Left ventricle myocardium inferior (tissue), 1 donor: ENCODE data around the gene TMEM131L. TPM values are rescaled to one million over a fixed set of nuclear protein-coding genes. Genes with fewer than 3 reads are reported as not detected.
A peak's percentile ranks its signal among the peaks of the same experiment; 100 is the strongest.

Experiments used
- DNase-seq: peaks from one replicate; pipeline ENCODE4 v3.0.0-alpha.2; 2020
- H3K27ac ChIP-seq: fragments of 200-600 bp; replicated peaks from 2 replicates; pipeline ENCODE4 v1.8.0; 2021
- H3K27me3 ChIP-seq: fragments of 200-600 bp; 2 replicates; pipeline ENCODE4 v1.8.0; 2021; ENCODE audit warnings: low read depth
- H3K36me3 ChIP-seq: fragments of 200-600 bp; 2 replicates; pipeline ENCODE4 v1.8.0; 2021
- H3K4me1 ChIP-seq: fragments of 200-600 bp; 2 replicates; pipeline ENCODE4 v1.8.0; 2021
- H3K4me3 ChIP-seq: fragments of 200-600 bp; 2 replicates; pipeline ENCODE4 v1.8.0; 2021; ENCODE audit warnings: mild to moderate bottlenecking, moderate library complexity
- H3K9me3 ChIP-seq: fragments of 200-600 bp; replicated peaks from 2 replicates; pipeline ENCODE4 v1.8.0; 2021
- CTCF ChIP-seq: fragments of 200-600 bp; IDR thresholded peaks from 2 replicates; pipeline ENCODE4 v1.8.0; 2021; ENCODE audit warnings: antibody characterized with exemption, mild to moderate bottlenecking, borderline replicate concordance
- intact Hi-C: fragments of 100-400 bp; cut with micrococcal nuclease; formaldehyde crosslinking; loops from one replicate; pipeline ENCODE4 v1.11.0; 2022
- total RNA-seq: library from RNA; stranded (reverse); fragmentation: NEBNext Ultra II Directional; extraction: Animal tissue kit (Norgen Biotek cat#: 25700); gene quantifications from one replicate; pipeline ENCODE4 v1.2.1, GENCODE V29; 2021
- donor health status: DM: no; HTN: yes; CAD: no; lungs with severe emphysema.

TMEM131L gene
- total RNA-seq, 1 donor from 2014 or later = 14.9 TPM

DNA sequence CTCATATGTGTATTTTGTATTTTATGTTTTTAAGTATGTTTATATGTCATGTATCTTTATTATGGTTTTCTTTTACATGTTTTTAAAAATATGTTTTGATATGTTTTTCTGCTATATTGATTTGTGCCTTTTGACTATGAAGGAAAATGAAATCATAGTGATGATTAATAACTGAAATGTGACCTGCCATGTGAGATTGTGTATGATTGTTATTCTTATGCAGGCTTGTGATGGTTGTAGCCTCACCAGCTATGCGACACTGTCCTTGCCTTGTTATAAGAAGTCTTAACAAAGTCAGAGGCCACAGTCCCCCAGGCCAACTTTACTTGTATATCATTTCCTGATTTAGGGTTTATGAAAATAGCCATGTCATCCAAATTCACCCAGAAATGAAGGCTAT is 83.2 kb downstream of the TMEM131L start:
- Histone ChIP-seq H3K27me3 (no peaks in the 10 kb centered on the region), H3K36me3 (no peaks in the 10 kb centered on the region), H3K27ac (peak overlapping the region; percentile 48), H3K9me3 (no peaks in the 10 kb centered on the region), H3K4me1 (peaks cover 35% of the 10 kb centered on the region), H3K4me3 (no peak overlapping the region)
- TF ChIP-seq CTCF = no peak
- intact Hi-C loops = no loop called here
- DNase-seq = no peak

DNA sequence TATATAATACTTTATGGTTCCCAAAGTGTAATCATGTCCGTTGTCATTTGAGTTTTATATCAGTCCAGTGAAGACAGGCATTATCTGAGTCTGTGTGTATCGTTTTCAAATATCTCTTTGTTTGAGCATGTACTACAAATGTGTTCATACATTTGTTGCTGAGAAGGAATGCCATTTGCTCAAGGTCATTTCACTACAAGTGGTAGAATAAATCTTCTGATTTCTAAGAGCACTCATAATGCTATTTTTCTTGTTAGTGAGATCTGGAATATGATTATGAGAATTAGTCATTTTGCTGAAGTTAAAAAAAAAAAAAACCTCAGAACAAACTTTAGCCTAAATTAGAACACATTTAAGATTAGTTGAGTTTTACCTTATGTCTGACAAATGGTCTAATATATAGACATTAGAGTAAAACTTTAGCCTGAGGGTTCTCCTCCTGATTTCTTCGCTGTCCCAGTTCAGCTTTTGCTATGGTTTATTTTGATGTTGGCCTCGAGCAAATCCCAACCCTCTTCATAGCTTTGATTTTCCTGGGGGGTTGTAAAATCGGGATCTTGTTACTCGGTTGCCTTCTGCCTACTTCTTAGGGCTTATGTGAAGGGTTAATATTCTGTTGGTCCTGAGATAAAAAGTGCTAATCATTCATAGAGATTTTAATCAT is 87.1 kb downstream of the TMEM131L start:
- intact Hi-C loops = no loop called here
- H3K27ac ChIP-seq = peak overlapping the region; percentile 89
- H3K9me3 ChIP-seq = no peaks in the 10 kb centered on the region
- DNase-seq = no peak
- peak overlapping the region; percentile 49 for H3K4me3 ChIP-seq
- no peak for TF ChIP-seq CTCF
- no peaks in the 10 kb centered on the region for H3K27me3 ChIP-seq
- H3K36me3 ChIP-seq = peaks cover 3% of the 10 kb centered on the region
- peaks cover 44% of the 10 kb centered on the region for H3K4me1 ChIP-seq

GRCh38 chr4:153553819-153554170 is 87.6 kb downstream of the TMEM131L start:
- H3K4me3 ChIP-seq = peak overlapping the region; percentile 49
- intact Hi-C loops = no loop called here
- DNase-seq = no peak
- H3K27me3 ChIP-seq = no peaks in the 10 kb centered on the region
- peaks cover 8% of the 10 kb centered on the region for H3K36me3 ChIP-seq
- no peak for TF ChIP-seq CTCF
- H3K4me1 ChIP-seq = peaks cover 41% of the 10 kb centered on the region
- H3K27ac ChIP-seq = peak overlapping the region; percentile 89
- no peaks in the 10 kb centered on the region for H3K9me3 ChIP-seq

GRCh38 chr4:153555730-153556434 is 89.7 kb downstream of the TMEM131L start:
- peak; percentile 90 for DNase-seq
- H3K4me3 ChIP-seq = peak overlapping the region; percentile 49
- intact Hi-C loops = no loop called here
- peaks cover 32% of the 10 kb centered on the region for H3K4me1 ChIP-seq
- no peaks in the 10 kb centered on the region for H3K27me3 ChIP-seq
- H3K27ac ChIP-seq = peak overlapping the region; percentile 89
- peaks cover 22% of the 10 kb centered on the region for H3K36me3 ChIP-seq
- TF ChIP-seq CTCF = peak; percentile 12
- H3K9me3 ChIP-seq = peaks cover 2% of the 10 kb centered on the region

GRCh38 chr4:153556435-153556815 is 90.3 kb downstream of the TMEM131L start:
- Histone ChIP-seq H3K4me3 (peak overlapping the region; percentile 49), H3K36me3 (peaks cover 28% of the 10 kb centered on the region), H3K4me1 (peaks cover 32% of the 10 kb centered on the region), H3K27ac (peak overlapping the region; percentile 89), H3K9me3 (peaks cover 7% of the 10 kb centered on the region), H3K27me3 (no peaks in the 10 kb centered on the region)
- intact Hi-C loops = no loop called here
- DNase-seq = no peak
- no peak for TF ChIP-seq CTCF
